K562 (cell line): ENCODE results near the gene RERE. TPM values are rescaled to one million over a fixed set of nuclear protein-coding genes. Genes with fewer than 3 reads are reported as not detected.
A peak's percentile ranks its signal among the peaks of the same experiment; 100 is the strongest.

ENCODE experiments used
- HDGF ChIP-seq: fragments of 450-650 bp; IDR thresholded peaks from 2 replicates; pipeline ENCODE4 v1.6.1; 2016
- SMC3 ChIP-seq: conservative IDR thresholded peaks from 2 replicates; pipeline ENCODE4 v1.6.1; 2011; ENCODE audit warnings: low read depth, low read length, improper control_type of control experiment; ENCODE audit not compliant: insufficient read depth
- SNRNP70 ChIP-seq: fragments of 200-400 bp; formaldehyde crosslinking; optimal IDR thresholded peaks from 2 replicates; pipeline ENCODE3; 2017; ENCODE audit warnings: low read depth, low read length
- STAG1 ChIP-seq: sonication (generic); formaldehyde crosslinking; IDR thresholded peaks from 2 replicates; pipeline ENCODE4 v1.5.0; 2020; ENCODE audit warnings: missing genetic modification reagents, borderline replicate concordance
- ZNF384 ChIP-seq: IDR thresholded peaks from 2 replicates; pipeline ENCODE4 v1.6.1; 2012; ENCODE audit warnings: low read depth, low read length, improper control_type of control experiment
- polyA plus RNA-seq, 8 experiments: library from polyadenylated mRNA; depleted of rRNA in 4 of 8; stranded (reverse) in 5 of 8; unstranded in 3 of 8; fragments of >200 nt; fragmentation: Nextera tagmentation in 2 of 8; fragmentation: Illumina TruSeq in 1 of 8; extraction: Ambion mirVana in 2 of 8; extraction: Trizol in 1 of 8; gene quantifications; 2 replicates each; pipeline versions ENCODE4 v1.2.1 to v1.2.3, GENCODE V29; 2011 to 2014; ENCODE audit warnings: inconsistent platforms in 1 of 8, missing spikeins in 1 of 8
- total RNA-seq, 7 experiments: library from RNA; depleted of rRNA in 6 of 7; stranded (reverse); fragments of >200 nt in 6 of 7; fragmentation: Illumina TruSeq in 2 of 7; extraction: Trizol in 2 of 7; gene quantifications; 2 replicates each; pipeline versions ENCODE4 v1.2.1 to v1.2.3, GENCODE V29; 2011 to 2021; ENCODE audit warnings: low replicate concordance in 1 of 7
- TF ChIP-seq, protein P1 (sequence below), 2 experiments: fragments of 450-650 bp; formaldehyde crosslinking in 1 of 2; IDR thresholded peaks; 2 replicates each; pipeline versions ENCODE4 v1.4.0 to v1.6.1; 2014 to 2020; ENCODE audit warnings: mild to moderate bottlenecking in 2 of 2, borderline replicate concordance in 1 of 2, low read depth in 1 of 2
- TF ChIP-seq, protein P2 (sequence below): fragments of 200-800 bp; sonication (Bioruptor generic); IDR thresholded peaks from 2 replicates; pipeline ENCODE4 v1.6.1; 2016; ENCODE audit warnings: missing genetic modification characterization, missing compliant biosample characterization
- TF ChIP-seq, protein P3 (sequence below): IDR thresholded peaks from 2 replicates; pipeline ENCODE4 v1.6.1; 2011; ENCODE audit warnings: borderline replicate concordance, low read depth, mild to moderate bottlenecking, moderate library complexity, low read length; ENCODE audit not compliant: insufficient read depth, poor library complexity, severe bottlenecking

Gene RERE
- total and polyA plus RNA-seq, 9 of the 15 experiments (the other 6 are each of a cell fraction or from before 2014, with no cell fraction given) = 3.0 to 51.5 (median 13.4) TPM

DNA sequence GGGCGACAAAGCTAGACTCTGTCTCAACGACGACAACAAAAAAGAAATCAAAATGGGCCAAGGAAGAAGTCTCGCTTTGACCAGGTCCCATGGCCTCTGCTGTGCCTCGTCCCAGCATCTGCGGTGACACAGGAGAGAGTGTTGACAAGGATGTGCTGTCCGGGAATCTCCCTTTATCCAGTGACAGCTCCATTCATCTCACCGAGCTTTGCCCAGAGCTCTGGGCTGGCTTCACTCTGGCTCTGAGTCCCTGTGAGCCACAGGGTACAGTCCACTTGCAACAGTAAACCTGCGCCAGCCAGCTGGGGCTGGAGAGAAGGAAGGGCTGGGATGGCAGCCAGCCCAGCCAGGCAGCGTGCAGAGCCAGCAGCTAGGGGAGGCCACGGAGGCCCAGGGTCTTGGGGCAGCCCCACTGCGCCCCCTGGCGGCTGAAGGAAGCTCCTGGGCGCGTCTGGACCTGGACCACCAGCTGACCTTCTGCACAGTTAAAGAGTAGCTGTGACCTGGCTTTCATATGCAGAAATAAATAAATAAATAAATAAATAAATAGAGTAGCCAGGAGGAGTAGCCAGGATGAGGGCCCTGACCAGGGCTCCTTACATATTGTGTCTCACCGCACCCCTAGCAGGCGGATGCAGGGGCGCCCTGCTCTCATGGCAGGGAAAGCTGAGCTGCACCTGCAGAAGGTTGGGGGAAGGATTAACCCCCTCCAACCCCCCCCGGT, 31.4 kb upstream of the RERE start (continued):
- TF ChIP-seq SNRNP70 = no peak
- TF ChIP-seq HDGF = 0 out of 2 replicates have a peak, but pooled peaks have one; percentile 21
- TF ChIP-seq, protein P1, sequence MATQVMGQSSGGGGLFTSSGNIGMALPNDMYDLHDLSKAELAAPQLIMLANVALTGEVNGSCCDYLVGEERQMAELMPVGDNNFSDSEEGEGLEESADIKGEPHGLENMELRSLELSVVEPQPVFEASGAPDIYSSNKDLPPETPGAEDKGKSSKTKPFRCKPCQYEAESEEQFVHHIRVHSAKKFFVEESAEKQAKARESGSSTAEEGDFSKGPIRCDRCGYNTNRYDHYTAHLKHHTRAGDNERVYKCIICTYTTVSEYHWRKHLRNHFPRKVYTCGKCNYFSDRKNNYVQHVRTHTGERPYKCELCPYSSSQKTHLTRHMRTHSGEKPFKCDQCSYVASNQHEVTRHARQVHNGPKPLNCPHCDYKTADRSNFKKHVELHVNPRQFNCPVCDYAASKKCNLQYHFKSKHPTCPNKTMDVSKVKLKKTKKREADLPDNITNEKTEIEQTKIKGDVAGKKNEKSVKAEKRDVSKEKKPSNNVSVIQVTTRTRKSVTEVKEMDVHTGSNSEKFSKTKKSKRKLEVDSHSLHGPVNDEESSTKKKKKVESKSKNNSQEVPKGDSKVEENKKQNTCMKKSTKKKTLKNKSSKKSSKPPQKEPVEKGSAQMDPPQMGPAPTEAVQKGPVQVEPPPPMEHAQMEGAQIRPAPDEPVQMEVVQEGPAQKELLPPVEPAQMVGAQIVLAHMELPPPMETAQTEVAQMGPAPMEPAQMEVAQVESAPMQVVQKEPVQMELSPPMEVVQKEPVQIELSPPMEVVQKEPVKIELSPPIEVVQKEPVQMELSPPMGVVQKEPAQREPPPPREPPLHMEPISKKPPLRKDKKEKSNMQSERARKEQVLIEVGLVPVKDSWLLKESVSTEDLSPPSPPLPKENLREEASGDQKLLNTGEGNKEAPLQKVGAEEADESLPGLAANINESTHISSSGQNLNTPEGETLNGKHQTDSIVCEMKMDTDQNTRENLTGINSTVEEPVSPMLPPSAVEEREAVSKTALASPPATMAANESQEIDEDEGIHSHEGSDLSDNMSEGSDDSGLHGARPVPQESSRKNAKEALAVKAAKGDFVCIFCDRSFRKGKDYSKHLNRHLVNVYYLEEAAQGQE (IDR thresholded peaks at IDR 0.05; ENCODE audit: borderline replicate concordance) = peak; percentile 95
- TF ChIP-seq, protein P1 (CRISPR knock-in tag; IDR thresholded peaks at IDR 0.05; ENCODE audit: low read depth) = no peak
- TF ChIP-seq, protein P2, sequence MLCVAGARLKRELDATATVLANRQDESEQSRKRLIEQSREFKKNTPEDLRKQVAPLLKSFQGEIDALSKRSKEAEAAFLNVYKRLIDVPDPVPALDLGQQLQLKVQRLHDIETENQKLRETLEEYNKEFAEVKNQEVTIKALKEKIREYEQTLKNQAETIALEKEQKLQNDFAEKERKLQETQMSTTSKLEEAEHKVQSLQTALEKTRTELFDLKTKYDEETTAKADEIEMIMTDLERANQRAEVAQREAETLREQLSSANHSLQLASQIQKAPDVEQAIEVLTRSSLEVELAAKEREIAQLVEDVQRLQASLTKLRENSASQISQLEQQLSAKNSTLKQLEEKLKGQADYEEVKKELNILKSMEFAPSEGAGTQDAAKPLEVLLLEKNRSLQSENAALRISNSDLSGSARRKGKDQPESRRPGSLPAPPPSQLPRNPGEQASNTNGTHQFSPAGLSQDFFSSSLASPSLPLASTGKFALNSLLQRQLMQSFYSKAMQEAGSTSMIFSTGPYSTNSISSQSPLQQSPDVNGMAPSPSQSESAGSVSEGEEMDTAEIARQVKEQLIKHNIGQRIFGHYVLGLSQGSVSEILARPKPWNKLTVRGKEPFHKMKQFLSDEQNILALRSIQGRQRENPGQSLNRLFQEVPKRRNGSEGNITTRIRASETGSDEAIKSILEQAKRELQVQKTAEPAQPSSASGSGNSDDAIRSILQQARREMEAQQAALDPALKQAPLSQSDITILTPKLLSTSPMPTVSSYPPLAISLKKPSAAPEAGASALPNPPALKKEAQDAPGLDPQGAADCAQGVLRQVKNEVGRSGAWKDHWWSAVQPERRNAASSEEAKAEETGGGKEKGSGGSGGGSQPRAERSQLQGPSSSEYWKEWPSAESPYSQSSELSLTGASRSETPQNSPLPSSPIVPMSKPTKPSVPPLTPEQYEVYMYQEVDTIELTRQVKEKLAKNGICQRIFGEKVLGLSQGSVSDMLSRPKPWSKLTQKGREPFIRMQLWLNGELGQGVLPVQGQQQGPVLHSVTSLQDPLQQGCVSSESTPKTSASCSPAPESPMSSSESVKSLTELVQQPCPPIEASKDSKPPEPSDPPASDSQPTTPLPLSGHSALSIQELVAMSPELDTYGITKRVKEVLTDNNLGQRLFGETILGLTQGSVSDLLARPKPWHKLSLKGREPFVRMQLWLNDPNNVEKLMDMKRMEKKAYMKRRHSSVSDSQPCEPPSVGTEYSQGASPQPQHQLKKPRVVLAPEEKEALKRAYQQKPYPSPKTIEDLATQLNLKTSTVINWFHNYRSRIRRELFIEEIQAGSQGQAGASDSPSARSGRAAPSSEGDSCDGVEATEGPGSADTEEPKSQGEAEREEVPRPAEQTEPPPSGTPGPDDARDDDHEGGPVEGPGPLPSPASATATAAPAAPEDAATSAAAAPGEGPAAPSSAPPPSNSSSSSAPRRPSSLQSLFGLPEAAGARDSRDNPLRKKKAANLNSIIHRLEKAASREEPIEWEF (CRISPR knock-in tag) = no peak
- peak; percentile 98 for TF ChIP-seq SMC3
- TF ChIP-seq, protein P3, sequence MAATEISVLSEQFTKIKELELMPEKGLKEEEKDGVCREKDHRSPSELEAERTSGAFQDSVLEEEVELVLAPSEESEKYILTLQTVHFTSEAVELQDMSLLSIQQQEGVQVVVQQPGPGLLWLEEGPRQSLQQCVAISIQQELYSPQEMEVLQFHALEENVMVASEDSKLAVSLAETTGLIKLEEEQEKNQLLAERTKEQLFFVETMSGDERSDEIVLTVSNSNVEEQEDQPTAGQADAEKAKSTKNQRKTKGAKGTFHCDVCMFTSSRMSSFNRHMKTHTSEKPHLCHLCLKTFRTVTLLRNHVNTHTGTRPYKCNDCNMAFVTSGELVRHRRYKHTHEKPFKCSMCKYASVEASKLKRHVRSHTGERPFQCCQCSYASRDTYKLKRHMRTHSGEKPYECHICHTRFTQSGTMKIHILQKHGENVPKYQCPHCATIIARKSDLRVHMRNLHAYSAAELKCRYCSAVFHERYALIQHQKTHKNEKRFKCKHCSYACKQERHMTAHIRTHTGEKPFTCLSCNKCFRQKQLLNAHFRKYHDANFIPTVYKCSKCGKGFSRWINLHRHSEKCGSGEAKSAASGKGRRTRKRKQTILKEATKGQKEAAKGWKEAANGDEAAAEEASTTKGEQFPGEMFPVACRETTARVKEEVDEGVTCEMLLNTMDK = peak; percentile 54
- peak; percentile 93 for TF ChIP-seq STAG1 (CRISPR knock-in tag)
- TF ChIP-seq ZNF384 = peak; percentile 54; the same call in 1 of the 2 replicates
